GM19240 (cell line): ENCODE results near the gene ADGRB3.

Experiments
- DNase-seq: peaks from one replicate; pipeline ENCODE4 v3.0.0; 2011; ENCODE audit warnings: low spot score; ENCODE audit not compliant: insufficient read length

Gene ADGRB3

GRCh38 chr6:69026243-69026642 is 391.2 kb downstream of the ADGRB3 start:
- DNase-seq, result no peak

GRCh38 chr6:69026715-69027114 is 391.6 kb downstream of the ADGRB3 start:
- no peak for DNase-seq

DNA sequence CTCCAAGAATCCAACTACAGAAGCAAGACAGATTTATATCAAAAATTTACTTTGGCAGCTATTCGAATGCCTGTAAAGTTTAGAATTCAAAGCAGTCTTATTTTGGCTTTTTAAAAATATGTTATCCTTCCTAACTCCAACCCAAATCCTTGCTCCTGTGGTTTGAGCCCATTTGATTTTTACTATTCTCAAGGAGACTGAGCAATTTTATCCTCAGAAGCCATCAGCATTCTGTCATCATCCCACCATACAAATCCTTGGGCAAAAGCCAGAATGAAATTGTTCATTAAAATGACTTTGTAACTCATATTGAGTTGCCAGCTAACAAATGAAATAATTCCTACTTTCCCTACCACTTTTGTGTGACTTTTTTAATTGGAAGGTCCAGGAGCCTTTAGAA is 392.8 kb downstream of the ADGRB3 start:
- DNase-seq, result no peak

GRCh38 chr6:69038841-69039240 is 403.8 kb downstream of the ADGRB3 start:
- no peak for DNase-seq

DNA sequence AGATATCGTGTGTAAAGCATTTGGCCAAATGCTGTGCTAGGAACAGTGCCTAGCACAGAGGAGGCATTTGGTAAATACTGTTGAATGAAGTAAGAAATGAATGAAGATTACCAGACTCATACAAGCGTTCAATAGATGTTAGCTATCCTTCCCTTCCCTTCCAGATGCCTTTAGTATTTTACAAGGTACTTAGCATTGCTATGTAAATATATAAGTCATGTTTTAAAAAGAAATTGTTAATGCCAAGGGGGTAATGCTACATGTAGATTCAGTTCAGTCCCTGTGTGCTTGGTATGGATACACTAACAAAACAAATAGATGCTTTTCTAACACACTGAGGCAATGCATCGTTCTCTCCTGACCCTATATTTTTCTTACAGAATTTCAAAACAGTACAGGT is 407.2 kb downstream of the ADGRB3 start:
- DNase-seq, result no peak

DNA sequence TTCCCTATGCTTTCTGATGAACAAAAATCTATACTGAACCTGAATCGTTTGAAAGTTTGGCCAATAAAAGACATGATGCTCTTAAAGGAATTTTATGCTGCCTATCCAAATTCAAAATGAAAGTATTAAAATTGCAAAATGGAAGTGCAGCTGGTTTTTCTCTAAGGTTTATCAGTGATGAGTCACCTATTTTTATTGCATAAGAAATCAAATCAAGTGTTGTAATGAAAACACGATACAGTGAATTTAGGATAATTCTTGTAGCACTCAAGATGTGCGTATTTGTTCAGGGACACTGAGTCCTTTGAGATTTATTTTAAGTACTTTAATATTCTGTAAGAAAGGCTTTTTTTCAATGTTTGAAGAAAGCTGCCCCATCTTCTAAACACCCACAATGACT is 409.5 kb downstream of the ADGRB3 start:
- DNase-seq, result no peak

DNA sequence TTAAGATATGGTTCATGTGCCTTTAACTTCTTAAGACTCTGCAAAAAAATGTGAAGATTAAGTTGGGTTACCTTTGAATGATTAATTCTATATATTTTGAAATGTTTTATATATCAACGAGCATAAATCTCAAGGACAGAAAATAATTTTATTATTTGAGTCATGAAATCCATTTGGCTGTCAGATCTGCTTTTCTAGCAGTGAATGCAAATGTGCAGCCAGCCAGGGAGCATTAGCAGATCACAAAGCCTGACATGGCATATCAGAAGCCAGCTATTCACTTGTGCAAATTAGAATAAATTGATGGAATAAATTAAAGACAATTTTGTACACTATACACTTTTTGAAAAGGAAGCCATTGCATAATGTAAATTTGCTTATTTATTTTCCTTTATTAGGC is 424.3 kb downstream of the ADGRB3 start:
- no peak for DNase-seq

DNA sequence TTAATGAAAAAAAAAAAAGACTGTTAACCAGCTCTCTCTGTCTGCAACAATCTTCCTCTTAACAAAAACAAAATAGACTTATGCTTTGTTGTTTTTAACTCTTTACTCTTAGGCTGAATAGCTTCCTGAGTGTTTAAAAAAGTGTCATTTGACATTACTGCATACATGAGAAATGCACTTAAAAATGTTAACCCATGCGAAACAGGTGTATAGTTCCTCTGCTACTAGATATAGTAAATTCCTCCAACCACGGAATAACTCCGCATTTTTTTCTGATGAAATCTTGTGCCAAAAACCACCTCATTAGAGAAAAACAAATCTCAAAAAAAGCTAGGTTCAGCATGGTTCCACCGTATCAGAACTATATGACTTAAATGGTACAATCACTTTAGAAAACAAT is 426.0 kb downstream of the ADGRB3 start:
- no peak for DNase-seq

DNA sequence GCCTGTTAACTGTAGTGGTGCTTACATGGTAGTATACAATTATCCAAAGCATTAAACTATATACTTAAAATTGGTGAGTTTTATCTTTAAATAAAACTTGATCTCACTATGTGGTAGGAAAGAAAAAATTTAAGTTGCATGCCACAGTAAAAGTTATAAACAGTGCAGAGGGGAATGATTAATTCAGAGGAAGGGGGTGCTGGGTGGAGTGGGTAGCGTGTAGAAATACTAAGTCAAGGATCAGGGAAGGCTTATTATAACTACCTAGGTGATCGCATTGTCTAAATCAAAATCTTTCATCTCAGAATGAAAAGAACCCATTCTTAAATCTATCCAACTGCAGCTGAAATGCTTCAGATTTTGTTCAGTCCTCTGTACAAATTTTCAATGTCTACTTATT is 428.3 kb downstream of the ADGRB3 start:
- no peak for DNase-seq

DNA sequence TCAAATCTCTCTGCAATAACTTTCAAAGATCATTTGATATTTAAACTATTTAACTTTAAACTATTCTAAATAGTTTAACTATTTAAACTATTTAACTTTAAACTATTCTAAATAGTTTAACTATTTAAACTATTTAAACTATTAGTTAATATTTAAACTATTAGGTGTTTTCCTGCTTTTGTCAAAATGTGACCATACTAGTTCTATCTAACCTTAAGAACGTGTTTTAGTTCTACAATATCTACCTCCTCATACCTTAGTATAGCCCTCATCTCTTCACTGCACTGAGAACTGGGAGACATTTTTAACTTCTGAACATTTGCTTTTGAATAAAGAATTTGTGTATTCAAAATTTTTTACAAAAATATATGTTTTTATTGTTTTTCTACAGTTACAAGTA is 429.1 kb downstream of the ADGRB3 start:
- DNase-seq, result no peak

GRCh38 chr6:69069881-69070280 is 434.8 kb downstream of the ADGRB3 start:
- DNase-seq, result no peak

GRCh38 chr6:69072796-69073195 is 437.7 kb downstream of the ADGRB3 start:
- no peak for DNase-seq

DNA sequence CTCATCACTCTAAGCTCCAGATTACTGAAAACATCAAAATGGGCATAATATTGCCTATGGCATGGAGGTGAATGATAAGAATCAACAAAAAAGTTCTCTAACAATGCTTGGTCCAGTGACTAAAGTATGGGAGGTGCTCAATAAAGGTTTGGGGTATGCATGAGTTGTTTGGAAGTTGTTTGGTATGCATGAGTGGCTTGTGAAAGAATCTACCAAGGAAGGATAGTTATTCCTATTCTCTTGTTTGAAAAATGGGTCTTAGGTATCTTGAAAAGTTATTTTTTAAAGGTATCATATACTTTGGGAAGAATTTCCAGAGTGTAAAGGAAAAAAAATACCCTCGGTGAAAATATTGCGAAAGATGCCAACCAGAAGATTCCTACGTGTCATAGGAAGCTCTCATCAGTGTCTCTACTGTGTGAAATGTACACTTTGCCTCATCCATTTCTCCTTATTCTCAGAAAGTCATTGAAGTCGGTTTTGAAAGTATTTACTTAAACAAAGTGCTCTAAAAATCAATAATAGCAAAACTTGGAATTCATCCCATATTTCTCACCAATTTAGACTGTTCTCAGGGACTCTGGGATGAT is 449.8 kb downstream of the ADGRB3 start:
- DNase-seq, result no peak

DNA sequence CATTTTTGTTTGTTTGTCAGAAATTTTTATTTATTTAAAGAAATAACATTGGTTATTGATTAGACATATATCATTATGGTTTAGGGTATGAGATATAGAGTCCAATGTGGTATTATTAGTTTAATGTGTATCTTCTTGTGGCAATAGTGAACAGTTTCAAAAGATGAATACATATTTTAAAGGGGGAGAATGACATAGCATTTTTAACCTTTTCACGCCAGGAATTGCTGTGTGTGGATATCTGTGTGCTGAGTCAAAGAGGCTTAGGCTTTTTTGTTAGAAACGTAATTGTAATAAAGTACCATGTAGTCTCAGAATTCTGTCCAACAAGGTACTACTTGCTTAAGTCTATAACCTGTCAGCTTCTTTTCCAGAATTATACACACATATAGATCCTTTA is 451.6 kb downstream of the ADGRB3 start:
- DNase-seq, result no peak

DNA sequence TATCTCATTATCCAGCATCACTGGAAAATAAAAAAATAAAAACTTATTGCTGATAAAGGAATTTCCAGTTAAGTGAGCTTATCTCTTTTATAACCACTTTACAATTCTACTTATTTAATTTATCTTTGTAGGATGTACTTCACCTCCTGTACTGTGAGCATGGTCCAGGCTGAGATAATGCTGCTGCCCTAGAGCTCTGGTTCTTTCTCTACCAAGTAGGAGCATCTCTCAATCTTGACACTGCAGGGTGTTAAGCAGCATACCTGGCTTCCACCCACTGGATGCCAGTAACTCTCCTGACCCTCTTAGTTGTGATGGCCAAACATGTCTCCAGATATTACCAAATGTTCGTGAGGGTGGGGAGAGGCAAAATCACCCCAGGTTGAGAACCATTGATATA is 454.5 kb downstream of the ADGRB3 start:
- DNase-seq, result no peak

DNA sequence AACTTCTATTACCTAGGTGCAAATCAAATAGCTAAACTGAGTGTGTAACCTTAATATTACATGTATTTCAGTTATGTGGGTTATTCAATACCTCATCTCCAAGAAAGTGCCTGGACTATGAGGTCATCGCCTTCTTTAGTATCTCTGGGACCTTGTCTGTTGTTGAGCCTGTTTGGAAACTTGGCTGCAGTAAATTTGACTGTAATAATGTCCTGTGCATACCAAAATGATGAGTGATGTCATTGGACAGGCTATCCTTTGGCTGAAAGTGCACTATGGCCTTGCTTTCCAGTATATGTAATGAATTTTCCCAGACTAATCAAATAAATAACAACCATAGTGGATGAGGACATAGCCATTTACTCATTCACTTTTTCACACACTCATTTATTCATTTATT is 455.1 kb downstream of the ADGRB3 start:
- no peak for DNase-seq

DNA sequence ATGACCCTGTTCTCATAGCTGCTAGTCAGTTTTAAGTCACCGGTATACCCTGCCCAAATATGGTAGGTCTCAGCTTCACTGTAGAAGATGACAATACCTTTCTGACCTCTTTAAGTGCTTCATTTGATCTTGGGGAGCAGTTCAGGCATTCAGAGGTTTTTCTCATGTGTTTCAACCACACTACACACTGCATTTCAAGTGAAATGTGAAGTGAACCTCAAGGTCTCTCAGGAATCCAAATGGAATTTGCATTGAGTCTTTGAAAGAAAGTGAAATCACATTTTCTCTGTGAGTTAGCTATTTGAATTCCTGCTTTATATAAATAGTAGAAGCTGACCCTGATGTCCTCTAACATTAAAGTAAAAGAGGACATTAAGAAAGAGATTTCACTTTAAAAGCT is 461.6 kb downstream of the ADGRB3 start:
- no peak for DNase-seq

GRCh38 chr6:69097948-69098347 is 462.9 kb downstream of the ADGRB3 start:
- DNase-seq, result no peak

DNA sequence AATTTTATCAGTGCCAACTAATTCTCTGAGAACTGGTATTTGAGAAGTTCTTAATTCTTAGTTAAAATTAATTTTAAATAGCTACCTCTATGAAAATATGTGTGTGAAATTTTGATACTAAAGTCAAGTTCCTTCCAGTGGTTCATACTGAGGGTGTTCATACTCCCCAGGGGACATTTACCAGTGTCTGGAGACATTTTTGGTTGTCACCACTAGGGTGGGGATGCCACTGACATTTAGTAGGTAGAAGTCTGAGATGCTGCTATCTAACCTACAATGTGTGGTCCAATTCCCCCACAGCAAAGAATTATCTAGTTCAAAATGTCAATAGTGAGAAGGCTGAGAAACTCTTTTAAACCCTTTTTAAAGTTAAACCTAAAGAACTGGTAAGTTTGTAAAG is 463.8 kb downstream of the ADGRB3 start:
- DNase-seq, result no peak

DNA sequence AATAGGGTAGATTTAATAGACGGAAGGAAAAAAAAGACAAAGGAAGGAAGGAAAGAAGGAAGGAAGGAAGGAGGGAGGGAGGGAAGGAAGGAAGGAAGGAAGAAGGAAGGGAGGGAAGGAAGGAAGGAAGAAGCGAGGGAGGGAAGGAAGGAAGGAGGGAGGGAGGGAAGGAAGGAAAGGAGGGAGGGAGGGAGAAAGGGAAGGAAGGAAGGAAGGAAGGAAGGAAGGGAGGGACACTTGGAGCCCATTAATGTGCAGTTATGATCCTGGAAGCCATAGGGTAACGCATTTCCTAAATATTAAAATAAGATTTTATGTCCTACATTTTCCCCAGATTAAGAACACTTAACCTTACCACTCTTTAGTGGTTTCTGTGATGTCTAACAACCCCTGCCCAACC is 465.7 kb downstream of the ADGRB3 start:
- no peak for DNase-seq

DNA sequence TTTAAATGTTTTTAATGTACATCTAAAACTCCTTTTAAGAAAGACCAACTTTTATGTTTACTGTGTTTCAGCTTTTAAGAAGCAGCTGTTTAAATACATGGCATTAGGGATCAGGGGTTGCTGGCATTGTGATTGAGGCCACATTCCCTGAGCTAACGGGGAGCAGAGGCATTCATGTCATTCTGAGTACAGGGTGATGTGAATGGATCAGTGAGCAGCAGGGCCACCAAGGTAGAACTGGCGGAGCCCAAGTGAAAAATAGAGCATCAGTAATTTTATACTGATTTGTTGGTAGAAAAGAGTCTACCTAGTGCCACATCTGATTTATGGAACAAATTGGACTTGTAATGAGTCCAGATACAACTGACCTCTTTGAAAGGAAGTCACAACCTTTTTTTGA is 467.3 kb downstream of the ADGRB3 start:
- DNase-seq, result no peak

DNA sequence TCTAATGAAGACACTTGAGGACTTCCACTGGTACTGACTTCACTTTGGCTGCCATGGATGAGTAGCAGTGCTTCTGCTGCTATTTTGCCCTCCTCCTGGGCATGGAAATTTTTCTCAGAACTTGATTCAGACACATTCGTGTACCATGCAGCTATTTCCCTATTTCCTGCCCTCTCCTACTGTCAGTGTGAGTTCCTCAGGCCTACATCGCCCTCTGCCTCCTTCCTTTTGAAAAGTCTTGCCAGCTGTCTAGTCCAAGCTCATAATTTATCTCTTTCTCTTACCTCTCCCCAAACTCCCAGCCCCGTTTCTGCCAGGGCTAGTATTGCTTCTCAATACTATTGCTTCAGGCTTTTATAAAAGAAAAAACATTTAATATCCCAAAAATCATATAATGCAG is 470.2 kb downstream of the ADGRB3 start:
- no peak for DNase-seq

- DNase-seq, result no peak
Observed at GRCh38 chr6:69106511-69106910, 471.4 kb downstream of the ADGRB3 start.

- no peak for DNase-seq
Observed at GRCh38 chr6:69111301-69111700, 476.2 kb downstream of the ADGRB3 start.
